T-cell (primary cell): ENCODE results near the gene PRSS2. TPM values are rescaled to one million over a fixed set of nuclear protein-coding genes. Genes with fewer than 3 reads are reported as not detected.
A peak's percentile ranks its signal among the peaks of the same experiment; 100 is the strongest.

Experiments used
- ATAC-seq, 4 experiments: fragments of 200-7000 bp in 3 of 4; fragments of 150-1000 bp in 1 of 4; cut with Tn5 transposase; replicated peaks in 1 of 4; 1 replicate in 3 of 4; 2 replicates in 1 of 4; pipeline ENCODE4 v1.10.0; 2021; ENCODE audit warnings: moderate library complexity in 3 of 4, mild to moderate bottlenecking in 2 of 4, moderate number of reproducible peaks in 1 of 4
- CTCF ChIA-PET, 2 donors: fragments of 300-600 bp; sonication (Branson Sonifier 250); formaldehyde crosslinking; loops; one replicate each; lab custom pipeline; 2022; ENCODE audit warnings: antibody characterized with exemption in 2 of 2; lab: Charles Lee
- POLR2A ChIA-PET, 2 donors: fragments of 300-600 bp; sonication (Branson Sonifier 250); formaldehyde crosslinking; loops; one replicate each; lab custom pipeline; 2022; ENCODE audit warnings: antibody characterized with exemption in 2 of 2; lab: Charles Lee
- DNase-seq, 35 experiments: peaks; one replicate each; pipeline versions ENCODE4 v3.0.0 to v3.0.0-alpha.2; 2013 to 2023
- H3K27ac ChIP-seq: one replicate; pipeline ENCODE4 v1.5.1; 2013; ENCODE audit warnings: low read length
- H3K27me3 ChIP-seq, 2 experiments: replicated peaks in 1 of 2; 1 replicate in 1 of 2; 2 replicates in 1 of 2; pipeline versions ENCODE4 v1.6.1 to v1.7.0; 2013; ENCODE audit warnings: low read length in 1 of 2, mixed read lengths in 1 of 2; ENCODE audit not compliant: control insufficient read depth in 2 of 2, insufficient read depth in 2 of 2; ENCODE audit errors: extremely low read depth in 1 of 2
- H3K36me3 ChIP-seq, 2 donors: 1 replicate in 1 of 2; 2 replicates in 1 of 2; pipeline versions ENCODE4 v1.6.1 to v1.7.0; 2013; ENCODE audit warnings: low read length in 1 of 2; ENCODE audit not compliant: control insufficient read depth in 2 of 2, insufficient read depth in 1 of 2; ENCODE audit errors: extremely low read depth in 1 of 2
- H3K4me1 ChIP-seq, 2 experiments: 1 replicate in 1 of 2; 2 replicates in 1 of 2; pipeline versions ENCODE4 v1.6.1 to v1.7.0; 2013; ENCODE audit warnings: low read length in 2 of 2, mixed read lengths in 1 of 2; ENCODE audit not compliant: insufficient read depth in 2 of 2, control insufficient read depth in 1 of 2; ENCODE audit errors: extremely low read depth in 1 of 2
- H3K4me3 ChIP-seq, 2 donors: 1 replicate in 1 of 2; 2 replicates in 1 of 2; pipeline versions ENCODE4 v1.5.1 to v1.7.0; 2013; ENCODE audit warnings: mild to moderate bottlenecking in 2 of 2, low read length in 1 of 2, moderate library complexity in 1 of 2; ENCODE audit not compliant: control insufficient read depth in 1 of 2; ENCODE audit errors: extremely low read depth in 1 of 2
- H3K9me3 ChIP-seq: 2 replicates; pipeline ENCODE4 v1.7.0; 2013
- H3K27ac Mint-ChIP-seq, 2 donors: one replicate each; pipeline ENCODE4 v1.8.0; 2020 to 2021; ENCODE audit warnings: mild to moderate bottlenecking in 2 of 2, mixed read lengths in 2 of 2
- H3K27me3 Mint-ChIP-seq, 2 donors: one replicate each; pipeline ENCODE4 v1.8.0; 2021 to 2022; ENCODE audit warnings: mixed read lengths in 2 of 2
- H3K36me3 Mint-ChIP-seq: one replicate; pipeline ENCODE4 v1.8.0; 2021; ENCODE audit warnings: mixed read lengths
- H3K4me1 Mint-ChIP-seq, 3 donors: one replicate each; pipeline ENCODE4 v1.8.0; 2020 to 2022; ENCODE audit warnings: mixed read lengths in 3 of 3, mild to moderate bottlenecking in 1 of 3
- H3K4me3 Mint-ChIP-seq, 3 donors: one replicate each; pipeline ENCODE4 v1.8.0; 2020 to 2022; ENCODE audit warnings: mild to moderate bottlenecking in 3 of 3, mixed read lengths in 3 of 3, moderate library complexity in 3 of 3
- H3K9me3 Mint-ChIP-seq, 3 donors: one replicate each; pipeline ENCODE4 v1.8.0; 2020 to 2022; ENCODE audit warnings: mixed read lengths in 3 of 3
- WGBS: methylation state at CpG from one replicate; pipeline ENCODE4 v1.1.5; 2013; ENCODE audit warnings: missing lambda C conversion rate; ENCODE audit not compliant: insufficient coverage; 5-methylcytosine and 5-hydroxymethylcytosine counted together
- total RNA-seq, 35 experiments: library from RNA in 6 of 35; stranded (reverse) in 6 of 35; fragments of 120-200 nt in 1 of 35; gene quantifications; one replicate each; pipeline versions ENCODE4 v1.2.1 to v1.2.4 and lab custom pipeline; 2013 to 2026

PRSS2 gene
- total RNA-seq, 5 donors from 2014 or later (not counting 1 experiment from before 2014, with no cell fraction given) = 47.1 to 64.6 (median 57.7) TPM; not detected in 2

- CTCF ChIA-PET = interaction anchor here in 1 of 2 donors (1.5 kb wide), 1 partner anchor 21 kb away, joined by 3 read pairs; no protein-coding TSS in a partner anchor
Measured at GRCh38 chr7:142803901-142804300, 33.1 kb downstream of the PRSS2 start.

GRCh38 chr7:142804728-142805207, 34.0 kb downstream of the PRSS2 start:
- peak overlapping the region; percentile 97 for H3K27ac ChIP-seq

More at GRCh38 chr7:142803901-142804300, 33.1 kb downstream of the PRSS2 start:
- no peaks in the 10 kb centered on the region for H3K27me3 Mint-ChIP-seq
- H3K4me1 Mint-ChIP-seq = peaks cover 96 to 99% (median 98%) of the 10 kb centered on the region in 3 donors
- peaks cover 57% of the 10 kb centered on the region for H3K36me3 Mint-ChIP-seq
- peak overlapping the region; percentile 100 for H3K27ac Mint-ChIP-seq
- DNase-seq = peak in 2 of 35 experiments; percentile 18 to 22
- 58% methylated on average over 2 of the region's 4 CpGs for WGBS
- ATAC-seq = no peak
- peak overlapping the region; percentile 35 to 93 (median 56) for H3K4me3 Mint-ChIP-seq
- Histone ChIP-seq H3K36me3 (peaks cover 0 to 46% of the 10 kb centered on the region in 2 donors), H3K4me1 (peaks cover 82 to 87% of the 10 kb centered on the region in 2 experiments), H3K27me3 (no peaks in the 10 kb centered on the region), H3K4me3 (no peak overlapping the region), H3K9me3 (no peaks in the 10 kb centered on the region), H3K27ac (peak overlapping the region; percentile 97)
- POLR2A ChIA-PET = no interaction called here
- no peaks in the 10 kb centered on the region for H3K9me3 Mint-ChIP-seq

GRCh38 chr7:142805350-142806021, 34.7 kb downstream of the PRSS2 start:
- Mint-ChIP-seq H3K36me3 (peaks cover 41% of the 10 kb centered on the region), H3K27me3 (no peaks in the 10 kb centered on the region), H3K4me3 (peak overlapping the region; percentile 35 to 93 (median 56)), H3K27ac (peak overlapping the region; percentile 100), H3K9me3 (no peaks in the 10 kb centered on the region), H3K4me1 (peaks cover 97 to 99% (median 98%) of the 10 kb centered on the region in 3 donors)
- Histone ChIP-seq H3K4me1 (peaks cover 86 to 97% of the 10 kb centered on the region in 2 experiments), H3K27ac (peak overlapping the region; percentile 97), H3K4me3 (peak overlapping the region in 1 of 2 donors; percentile 7), H3K36me3 (peaks cover 0 to 36% of the 10 kb centered on the region in 2 donors), H3K27me3 (no peaks in the 10 kb centered on the region), H3K9me3 (no peaks in the 10 kb centered on the region)
- ChIA-PET CTCF (interaction anchor here in 1 of 2 donors (6.7 to 10.8 kb wide), 2 partner anchors 9 to 19 kb away, joined by 116 to 382 read pairs; no protein-coding TSS in a partner anchor), POLR2A (interaction anchor here in 1 of 2 donors (6.8 to 11.5 kb wide), 2 partner anchors 8 to 17 kb away, joined by 162 to 577 read pairs; no protein-coding TSS in a partner anchor)
- ATAC-seq = no peak
- peak in 2 of 35 experiments; percentile 18 to 35 for DNase-seq
- WGBS = no CpG with 5 or more reads among the region's 3 CpGs

More at GRCh38 chr7:142804728-142805207, 34.0 kb downstream of the PRSS2 start:
- Histone ChIP-seq H3K36me3 (peaks cover 0 to 38% of the 10 kb centered on the region in 2 donors), H3K9me3 (no peaks in the 10 kb centered on the region), H3K4me3 (peak overlapping the region in 1 of 2 donors; percentile 15), H3K4me1 (peaks cover 85 to 92% of the 10 kb centered on the region in 2 experiments), H3K27me3 (no peaks in the 10 kb centered on the region)
- H3K4me1 Mint-ChIP-seq = peaks cover 97 to 99% (median 98%) of the 10 kb centered on the region in 3 donors
- ChIA-PET CTCF (interaction anchor here in 1 of 2 donors (10.8 kb wide), 1 partner anchor 18 kb away, joined by 382 read pairs; no protein-coding TSS in a partner anchor), POLR2A (interaction anchor here in 1 of 2 donors (11.5 kb wide), 1 partner anchor 16 kb away, joined by 577 read pairs; no protein-coding TSS in a partner anchor)
- H3K27ac Mint-ChIP-seq = peak overlapping the region; percentile 100
- peak overlapping the region; percentile 35 to 93 (median 56) for H3K4me3 Mint-ChIP-seq
- peaks cover 48% of the 10 kb centered on the region for H3K36me3 Mint-ChIP-seq
- H3K27me3 Mint-ChIP-seq = no peaks in the 10 kb centered on the region
- peak in 1 of 4 experiments; percentile 0 for ATAC-seq
- 0% methylated on average over 4 of the region's 4 CpGs for WGBS
- H3K9me3 Mint-ChIP-seq = no peaks in the 10 kb centered on the region
- peak in 10 of 35 experiments; percentile 34 to 71 (median 42) for DNase-seq

GRCh38 chr7:142806022-142806356, 35.2 kb downstream of the PRSS2 start:
- H3K4me1 Mint-ChIP-seq = peaks cover 96 to 99% (median 98%) of the 10 kb centered on the region in 3 donors
- H3K27me3 ChIP-seq = no peaks in the 10 kb centered on the region
- H3K9me3 Mint-ChIP-seq = no peaks in the 10 kb centered on the region
- H3K27me3 Mint-ChIP-seq = no peaks in the 10 kb centered on the region
- H3K4me3 Mint-ChIP-seq = peak overlapping the region in 1 of 3 donors; percentile 93
- ChIA-PET POLR2A (interaction anchor here in 1 of 2 donors (6.8 to 11.5 kb wide), 2 partner anchors 8 to 17 kb away, joined by 162 to 577 read pairs; no protein-coding TSS in a partner anchor), CTCF (interaction anchor here in 1 of 2 donors (6.7 to 10.8 kb wide), 2 partner anchors 9 to 20 kb away, joined by 116 to 382 read pairs; no protein-coding TSS in a partner anchor)
- DNase-seq = peak in 1 of 35 experiments; percentile 28
- peaks cover 36% of the 10 kb centered on the region for H3K36me3 Mint-ChIP-seq
- H3K27ac Mint-ChIP-seq = peak overlapping the region; percentile 100
- 60% methylated on average over 1 of the region's 2 CpGs for WGBS
- peak overlapping the region; percentile 97 for H3K27ac ChIP-seq
- H3K4me1 ChIP-seq = peaks cover 88 to 94% of the 10 kb centered on the region in 2 experiments
- peaks cover 0 to 31% of the 10 kb centered on the region in 2 donors for H3K36me3 ChIP-seq
- H3K9me3 ChIP-seq = no peaks in the 10 kb centered on the region
- no peak for ATAC-seq
- no peak overlapping the region for H3K4me3 ChIP-seq

- Histone ChIP-seq H3K27me3 (no peaks in the 10 kb centered on the region), H3K9me3 (no peaks in the 10 kb centered on the region), H3K4me3 (no peak overlapping the region), H3K36me3 (peaks cover 0 to 23% of the 10 kb centered on the region in 2 donors), H3K27ac (peak overlapping the region; percentile 97), H3K4me1 (peaks cover 87 to 94% of the 10 kb centered on the region in 2 experiments)
- WGBS = no CpG with 5 or more reads among the region's 1 CpG
- Mint-ChIP-seq H3K27ac (peak overlapping the region; percentile 100), H3K4me1 (peaks cover 97 to 99% (median 99%) of the 10 kb centered on the region in 3 donors), H3K36me3 (peaks cover 28% of the 10 kb centered on the region), H3K4me3 (peak overlapping the region; percentile 82 to 93 (median 83)), H3K27me3 (no peaks in the 10 kb centered on the region), H3K9me3 (no peaks in the 10 kb centered on the region)
- ChIA-PET POLR2A (interaction anchor here (2.6 to 11.5 kb wide), 5 partner anchors 9 to 170 kb away, joined by 10 to 577 read pairs (median 162); no protein-coding TSS in a partner anchor), CTCF (interaction anchor here (0.5 to 10.8 kb wide), 8 partner anchors 8 to 433 kb away, joined by 3 to 382 read pairs (median 9); no protein-coding TSS in a partner anchor)
- no peak for ATAC-seq
- peak in 1 of 35 experiments; percentile 21 for DNase-seq
Measured at GRCh38 chr7:142806957-142807356, 36.2 kb downstream of the PRSS2 start.
